Astrocyte of the cerebellum (primary cell): ENCODE measurements around the gene SPATA19.

Experiments
- DNase-seq: peaks from one replicate; pipeline ENCODE4 v3.0.0-alpha.2; 2011; ENCODE audit warnings: low read depth
- H3K4me3 ChIP-seq: 2 replicates; pipeline ENCODE4 v1.5.1; 2011; ENCODE audit warnings: mild to moderate bottlenecking, low read depth, low read length, moderate library complexity
- in situ Hi-C: cut with HindIII; loops from 2 replicates; pipeline ENCODE4 v1.10.0; 2017; ENCODE audit warnings: low sequenced_read_pairs
- TF ChIP-seq, protein P1 (sequence below): IDR thresholded peaks from 2 replicates; pipeline ENCODE4 v1.5.1; 2012; ENCODE audit warnings: low read length, low read depth, moderate library complexity, mild to moderate bottlenecking; ENCODE audit errors: missing control alignments

The SPATA19 gene

DNA sequence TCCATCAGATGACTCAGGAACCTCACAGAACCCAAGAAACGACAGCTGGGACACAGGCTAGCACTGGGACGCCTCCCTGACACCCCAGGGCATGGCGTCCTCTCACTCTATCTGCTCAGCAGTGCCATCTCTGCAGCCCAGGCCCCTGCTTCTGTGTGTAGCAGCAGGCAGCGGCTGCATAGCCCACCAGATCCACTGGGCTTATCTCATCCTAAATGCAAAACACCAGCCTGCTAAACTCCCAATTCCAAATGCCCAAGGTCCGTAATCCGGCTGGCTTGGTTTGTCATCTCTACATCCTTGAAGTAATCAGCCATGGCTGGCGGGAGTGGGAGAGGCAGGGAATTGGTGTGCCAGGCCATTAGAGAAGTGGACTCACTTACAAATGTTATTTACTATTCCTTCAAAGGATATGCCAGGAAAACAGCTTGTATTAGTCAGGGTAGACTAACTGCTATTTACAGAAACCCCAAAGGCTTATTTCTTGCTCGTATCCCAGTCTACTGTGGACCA lies 30.7 kb downstream of the SPATA19 start:
- in situ Hi-C loops, result no loop called here
- TF ChIP-seq, protein P1, sequence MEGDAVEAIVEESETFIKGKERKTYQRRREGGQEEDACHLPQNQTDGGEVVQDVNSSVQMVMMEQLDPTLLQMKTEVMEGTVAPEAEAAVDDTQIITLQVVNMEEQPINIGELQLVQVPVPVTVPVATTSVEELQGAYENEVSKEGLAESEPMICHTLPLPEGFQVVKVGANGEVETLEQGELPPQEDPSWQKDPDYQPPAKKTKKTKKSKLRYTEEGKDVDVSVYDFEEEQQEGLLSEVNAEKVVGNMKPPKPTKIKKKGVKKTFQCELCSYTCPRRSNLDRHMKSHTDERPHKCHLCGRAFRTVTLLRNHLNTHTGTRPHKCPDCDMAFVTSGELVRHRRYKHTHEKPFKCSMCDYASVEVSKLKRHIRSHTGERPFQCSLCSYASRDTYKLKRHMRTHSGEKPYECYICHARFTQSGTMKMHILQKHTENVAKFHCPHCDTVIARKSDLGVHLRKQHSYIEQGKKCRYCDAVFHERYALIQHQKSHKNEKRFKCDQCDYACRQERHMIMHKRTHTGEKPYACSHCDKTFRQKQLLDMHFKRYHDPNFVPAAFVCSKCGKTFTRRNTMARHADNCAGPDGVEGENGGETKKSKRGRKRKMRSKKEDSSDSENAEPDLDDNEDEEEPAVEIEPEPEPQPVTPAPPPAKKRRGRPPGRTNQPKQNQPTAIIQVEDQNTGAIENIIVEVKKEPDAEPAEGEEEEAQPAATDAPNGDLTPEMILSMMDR, result no peak
- no peak overlapping the region for H3K4me3 ChIP-seq
- DNase-seq, result no peak

DNA sequence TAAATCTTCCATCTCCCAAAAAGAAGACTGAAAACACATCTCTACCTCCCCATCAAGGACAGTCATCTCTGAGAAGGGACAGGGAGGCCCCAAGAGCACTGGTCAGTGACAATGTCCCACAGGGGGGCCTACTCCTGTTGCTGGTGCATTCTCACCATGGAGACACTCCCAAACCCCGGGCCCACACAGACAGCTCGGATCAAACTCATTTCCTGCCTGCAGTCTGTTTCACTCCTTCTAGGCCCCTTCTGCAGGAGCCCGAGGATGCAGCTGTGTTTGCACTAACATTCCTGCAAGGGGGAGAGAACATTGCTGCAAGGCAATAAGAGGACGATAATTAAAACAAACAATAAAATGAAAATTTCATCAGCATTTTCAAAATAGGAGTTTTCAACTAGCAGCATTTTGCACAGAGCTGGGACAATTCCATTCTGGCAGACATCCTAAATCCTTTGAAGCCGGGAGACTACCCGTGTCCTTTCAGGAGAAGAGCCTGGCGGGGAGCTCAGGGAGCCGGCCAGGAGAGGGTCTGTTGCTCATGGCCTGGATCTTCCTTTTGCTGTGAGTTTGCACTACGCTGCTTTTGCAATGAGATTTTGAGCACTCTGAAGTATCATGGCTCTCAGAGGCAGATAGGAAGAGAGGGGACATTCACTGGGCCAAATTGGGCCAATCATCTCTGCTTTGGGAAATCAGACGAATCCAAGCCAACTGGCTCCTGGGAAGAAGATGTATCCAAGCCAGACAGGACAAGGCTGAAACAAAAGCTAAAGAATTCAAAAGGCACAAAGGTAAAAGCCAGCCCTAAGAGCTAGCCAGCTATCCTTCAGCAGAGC lies 33.2 kb downstream of the SPATA19 start:
- TF ChIP-seq, protein P1, result no peak
- DNase-seq, result no peak
- no peak overlapping the region for H3K4me3 ChIP-seq
- in situ Hi-C loops, result no loop called here

DNA sequence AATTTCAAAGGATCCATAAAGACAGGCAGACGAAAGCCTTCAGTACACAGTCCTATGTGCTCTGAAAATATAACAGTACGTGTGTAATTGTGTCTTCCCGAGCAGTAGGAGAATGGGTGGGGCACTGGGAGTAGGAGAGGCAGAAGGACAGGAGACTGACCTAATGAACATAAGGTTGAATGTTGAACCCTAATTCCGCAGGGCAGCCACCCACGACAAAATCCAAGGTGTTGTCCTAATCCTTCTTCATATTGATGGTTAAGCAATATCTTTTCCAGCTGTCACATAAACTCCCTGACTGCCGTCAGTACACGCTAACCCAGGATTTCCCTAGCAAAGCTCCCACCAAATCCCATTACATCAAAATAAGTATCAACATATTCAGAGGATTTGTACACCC lies 34.5 kb downstream of the SPATA19 start:
- in situ Hi-C loops, result no loop called here
- TF ChIP-seq, protein P1, result no peak
- H3K4me3 ChIP-seq, result no peak overlapping the region
- DNase-seq, result no peak

DNA sequence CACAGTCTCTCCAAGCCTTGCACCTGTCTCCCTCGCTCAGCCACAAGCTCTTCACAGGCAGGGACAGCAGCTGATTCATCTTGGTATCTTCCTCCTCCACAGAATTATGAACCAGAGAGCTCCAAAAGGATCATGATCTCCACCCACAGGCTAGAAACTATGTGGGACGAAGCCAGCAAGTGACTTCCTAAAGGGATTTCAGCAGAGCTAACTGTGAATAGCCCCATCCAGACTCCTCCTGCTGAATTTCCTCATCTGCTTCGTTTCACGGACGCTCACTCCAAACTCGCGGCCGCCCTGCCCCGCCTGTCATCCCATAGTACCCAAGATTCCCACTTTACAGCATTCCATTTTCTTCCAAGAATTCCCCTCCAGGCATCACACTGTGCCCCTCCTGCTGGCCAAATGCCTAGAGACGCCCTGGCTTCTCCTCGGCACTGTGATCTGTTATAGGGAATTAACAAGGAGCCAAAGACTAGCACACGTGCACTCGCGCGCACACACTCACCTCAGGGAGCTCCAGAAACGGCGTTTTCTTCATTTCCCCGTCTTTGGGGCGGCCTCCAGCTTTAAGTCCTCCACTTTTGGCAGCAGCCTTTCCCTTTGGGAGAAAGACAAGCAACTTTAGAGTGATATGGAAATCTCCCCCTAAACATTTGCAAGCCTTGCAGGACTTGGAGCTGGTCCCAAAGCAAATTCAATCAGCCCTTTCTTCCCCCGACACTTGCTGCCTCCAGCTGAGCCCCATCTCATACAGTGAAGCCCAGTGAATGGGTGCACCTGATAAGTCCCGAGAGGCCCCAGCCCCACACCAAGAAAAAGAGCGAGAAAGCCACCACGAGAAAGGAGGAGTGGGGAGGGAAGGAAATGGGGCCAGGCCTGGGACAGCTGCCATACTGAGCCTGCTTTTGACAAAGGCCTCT lies 35.5 kb downstream of the SPATA19 start:
- DNase-seq, result no peak
- in situ Hi-C loops, result no loop called here
- H3K4me3 ChIP-seq, result no peak overlapping the region
- TF ChIP-seq, protein P1, result no peak

DNA sequence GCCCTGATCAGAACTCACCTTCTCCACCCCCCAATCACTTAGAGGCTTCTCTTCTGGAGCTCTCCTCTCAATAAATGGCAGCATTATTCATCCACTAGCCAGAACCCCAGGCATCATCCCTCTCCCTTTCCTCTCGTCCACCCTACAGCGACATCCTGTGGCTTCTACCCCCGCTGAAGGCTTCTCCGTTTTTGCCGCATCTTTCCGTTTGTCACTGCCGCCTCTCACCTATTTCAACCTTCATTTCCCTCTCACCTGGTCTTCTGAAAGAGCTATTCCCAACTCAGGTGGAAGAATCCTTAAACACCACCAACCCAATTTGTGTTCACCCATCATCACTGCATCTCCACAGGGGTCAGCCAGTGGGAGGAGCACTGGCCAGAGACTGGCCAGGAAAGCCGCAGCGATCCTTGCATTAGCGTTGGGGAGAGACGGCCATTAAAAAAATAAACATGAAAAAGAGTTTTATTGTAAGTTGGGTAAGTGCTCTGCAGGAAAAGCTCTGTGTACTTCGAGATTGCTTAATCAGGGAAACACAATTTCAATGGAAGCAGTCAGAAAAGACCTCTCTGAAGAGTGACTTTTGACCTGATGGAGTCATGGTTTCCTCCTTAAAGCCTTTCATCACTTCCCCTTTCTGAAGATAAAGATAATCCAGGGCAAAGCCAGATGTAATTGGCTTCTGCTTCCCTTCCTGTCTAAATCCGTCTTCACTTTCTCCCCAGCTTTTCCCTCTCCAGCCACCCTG lies 36.7 kb downstream of the SPATA19 start:
- TF ChIP-seq, protein P1, result no peak
- H3K4me3 ChIP-seq, result no peak overlapping the region
- no peak for DNase-seq
- in situ Hi-C loops, result no loop called here

DNA sequence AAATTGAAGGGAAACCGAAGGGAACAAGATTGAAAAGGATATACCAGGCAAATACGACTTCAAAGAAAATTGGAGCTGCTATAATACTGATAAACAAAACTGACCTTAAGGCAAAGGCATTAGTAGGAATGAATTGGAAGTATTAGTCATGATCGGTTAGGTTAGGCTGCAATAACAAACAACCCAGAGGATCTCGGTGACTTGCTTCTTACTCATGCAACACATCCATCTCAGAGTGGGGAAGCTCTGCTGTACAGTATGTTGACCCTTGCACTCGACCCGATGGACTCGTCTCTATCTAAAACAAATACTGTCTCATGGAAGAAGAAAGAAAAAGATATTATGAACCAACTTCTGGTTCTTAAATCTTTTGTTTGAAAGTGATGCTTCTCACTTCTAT lies 42.3 kb downstream of the SPATA19 start:
- TF ChIP-seq, protein P1, result no peak
- DNase-seq, result no peak
- in situ Hi-C loops, result no loop called here
- H3K4me3 ChIP-seq, result no peak overlapping the region
